ENCODE results near the gene MON1A.
A peak's percentile ranks its signal among the peaks of the same experiment; 100 is the strongest.
"Not testable (repeated sequence)": the region's sequence is repeated elsewhere in the genome, so short reads cannot be mapped to it uniquely, and the experiment has no call there.

Gene MON1A

DNA sequence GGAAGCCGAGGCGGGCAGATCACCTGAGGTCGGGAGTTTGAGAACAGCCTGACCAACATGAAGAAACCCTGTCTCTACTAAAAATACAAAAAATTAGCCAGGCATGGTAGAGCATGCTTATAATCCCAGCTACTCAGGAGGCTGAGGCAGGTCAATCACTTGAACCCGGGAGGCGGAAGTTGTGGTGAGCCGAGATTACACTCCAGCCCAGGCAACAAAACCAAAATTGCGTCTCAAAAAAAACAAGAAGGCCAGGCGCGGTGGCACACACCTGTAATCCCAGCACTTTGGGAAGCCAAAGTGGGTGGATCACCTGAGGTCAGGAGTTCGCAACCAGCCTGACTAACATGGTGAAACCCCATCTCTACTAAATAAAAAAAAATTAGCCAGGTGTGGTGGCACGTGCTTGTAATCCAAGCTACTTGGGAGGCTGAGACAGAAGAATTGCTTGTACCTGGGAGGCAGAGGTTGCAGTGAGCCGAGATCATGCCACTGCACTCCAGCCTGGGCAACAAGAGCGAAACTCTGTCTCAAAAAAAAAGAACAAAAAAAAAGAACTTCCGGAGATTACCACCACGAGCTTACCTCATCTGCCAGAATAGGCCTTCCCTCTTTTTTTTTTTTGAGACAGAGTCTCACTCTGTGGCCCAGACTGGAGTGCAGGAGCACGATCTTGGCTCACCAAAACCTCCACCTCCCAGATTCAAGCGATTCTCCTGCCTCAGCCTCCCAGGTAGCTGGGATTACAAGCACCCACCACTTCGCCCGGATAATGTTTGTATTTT lies 11.6 kb downstream of the MON1A start:
- not testable (repeated sequence) for DNase-seq (ENCODE audit: low read depth in 2 of 2)

DNA sequence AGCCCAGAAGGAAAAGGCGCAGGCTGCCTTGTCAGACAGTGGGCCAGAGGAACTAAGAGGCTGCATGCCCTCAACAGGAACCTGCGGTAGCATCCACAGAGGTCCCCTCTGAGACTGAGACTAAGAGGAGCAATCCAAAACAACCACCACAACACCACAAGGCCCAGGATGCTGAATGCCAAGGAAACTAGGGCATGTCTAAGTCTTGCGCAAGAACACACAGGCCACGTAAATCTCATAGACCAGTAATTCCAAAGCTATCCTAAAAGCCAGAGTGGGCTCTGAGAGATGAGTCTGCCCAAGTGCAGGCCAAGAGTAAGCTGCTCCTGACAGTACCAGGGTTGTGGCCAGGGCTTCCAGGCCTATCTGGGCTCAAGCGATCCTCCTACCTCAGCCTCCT lies 12.9 kb downstream of the MON1A start:
- no peak for DNase-seq (ENCODE audit: low read depth in 2 of 2)

DNA sequence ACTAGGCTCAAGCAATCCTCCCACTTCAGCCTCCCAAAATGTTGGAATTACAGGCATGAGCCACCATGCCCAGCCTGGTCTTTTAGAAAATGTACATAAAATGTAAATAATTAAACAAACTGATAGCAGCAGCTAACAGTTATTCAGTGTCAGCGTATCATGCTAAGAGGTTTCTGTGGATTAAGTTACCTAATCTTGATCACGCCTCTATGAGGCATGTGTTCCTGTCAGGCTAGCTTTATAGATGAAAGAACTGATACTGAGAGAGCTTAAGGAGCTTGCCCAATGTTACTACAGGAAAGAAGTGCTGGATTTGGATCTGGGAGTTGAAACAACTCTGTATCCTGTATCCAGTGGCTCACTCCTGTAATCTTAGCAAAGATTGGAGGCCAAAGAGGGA lies 14.7 kb downstream of the MON1A start:
- DNase-seq (ENCODE audit: low read depth in 2 of 2), result no peak

DNA sequence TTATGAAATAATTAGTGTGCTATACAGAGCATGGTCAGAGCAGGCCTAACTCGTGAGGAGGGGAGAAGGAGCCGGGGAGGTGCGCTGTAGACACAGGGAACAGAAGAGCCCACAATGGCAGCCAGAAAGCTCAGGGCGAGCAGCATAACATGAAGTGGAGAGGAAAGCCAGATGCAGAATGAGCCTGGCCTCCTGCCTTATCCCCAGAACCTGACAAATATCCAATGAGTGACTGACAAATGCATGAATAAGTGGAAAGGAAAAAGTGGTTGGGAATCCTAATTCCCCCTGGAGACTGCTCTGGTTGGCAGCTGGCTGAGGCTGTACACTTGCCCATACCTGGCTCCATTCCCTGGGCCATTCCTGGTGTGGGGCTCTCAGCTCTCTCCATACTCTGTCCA lies 16.7 kb downstream of the MON1A start:
- no peak for DNase-seq (ENCODE audit: low read depth in 2 of 2)

DNA sequence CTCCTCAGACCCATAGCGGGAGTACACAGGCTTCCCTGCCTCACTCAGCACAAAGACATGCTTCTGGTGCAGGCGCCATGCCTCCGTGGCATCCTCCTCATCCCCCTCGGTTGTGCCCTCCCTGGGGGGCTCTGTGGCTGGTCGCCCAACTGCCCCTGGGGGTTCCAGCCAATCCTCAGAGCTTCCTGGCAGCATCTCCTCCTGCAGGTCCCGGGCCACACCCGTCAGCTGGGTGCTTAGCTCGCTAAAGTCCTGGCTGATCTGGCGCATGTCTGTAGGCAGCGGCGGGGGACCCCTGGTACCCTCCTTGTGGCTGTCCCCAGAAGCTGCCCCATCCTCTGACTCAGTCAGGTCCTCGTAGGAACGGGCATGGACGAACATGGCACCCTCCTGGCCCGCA lies 18.0 kb downstream of the MON1A start:
- DNase-seq (ENCODE audit: low read depth in 2 of 2), result no peak

DNA sequence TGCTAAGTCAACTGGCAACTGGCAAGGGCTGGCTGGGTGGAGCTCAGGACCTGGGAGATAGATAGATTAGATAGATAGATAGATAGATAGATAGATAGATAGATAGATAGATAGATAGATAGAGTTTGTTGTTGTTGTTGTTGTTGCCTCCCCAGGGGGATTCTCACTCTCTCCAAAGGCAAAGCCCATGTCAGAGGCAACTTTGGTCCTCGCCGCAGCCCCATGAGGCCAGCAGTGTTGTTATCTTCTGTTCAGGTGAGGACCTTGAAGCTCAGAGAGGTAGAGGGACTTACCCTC lies 18.5 kb downstream of the MON1A start:
- DNase-seq (ENCODE audit: low read depth in 2 of 2), result no peak

DNA sequence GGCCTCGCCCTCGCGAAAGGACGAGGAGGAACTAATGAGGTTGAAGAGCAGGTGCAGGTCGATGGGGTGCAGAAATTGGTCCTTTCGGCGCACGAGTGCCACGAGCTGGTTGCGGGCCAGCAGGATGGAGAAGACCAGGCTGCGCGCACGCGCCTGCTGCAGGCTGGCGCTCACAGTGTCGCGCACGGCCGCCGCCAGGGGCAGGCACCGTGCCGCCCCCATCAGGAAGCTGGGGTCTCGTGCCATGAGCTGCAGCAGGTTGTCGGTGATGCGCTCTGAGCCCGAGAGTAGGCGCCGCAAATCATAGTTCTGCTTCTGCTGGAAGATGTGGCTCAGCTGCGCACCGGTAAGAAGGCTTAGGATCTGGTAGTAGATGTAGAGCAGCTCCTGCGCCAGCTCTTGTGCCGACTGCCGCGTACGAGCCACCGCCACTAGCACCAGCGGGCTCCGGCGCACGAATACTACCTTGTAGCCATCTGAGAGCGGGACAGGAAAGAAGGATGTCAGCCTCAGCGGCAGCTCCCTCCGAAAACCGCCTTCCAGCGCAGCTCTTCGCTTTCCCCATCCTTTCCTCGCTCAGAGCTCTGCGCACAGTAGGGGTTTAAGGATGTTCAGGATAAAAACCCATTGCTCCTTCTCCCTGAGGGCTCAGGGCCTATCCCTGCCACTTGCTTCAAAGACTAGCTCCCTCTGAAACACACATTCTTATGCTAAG lies 19.0 kb downstream of the MON1A start:
- no peak for DNase-seq (ENCODE audit: low read depth in 2 of 2)

DNA sequence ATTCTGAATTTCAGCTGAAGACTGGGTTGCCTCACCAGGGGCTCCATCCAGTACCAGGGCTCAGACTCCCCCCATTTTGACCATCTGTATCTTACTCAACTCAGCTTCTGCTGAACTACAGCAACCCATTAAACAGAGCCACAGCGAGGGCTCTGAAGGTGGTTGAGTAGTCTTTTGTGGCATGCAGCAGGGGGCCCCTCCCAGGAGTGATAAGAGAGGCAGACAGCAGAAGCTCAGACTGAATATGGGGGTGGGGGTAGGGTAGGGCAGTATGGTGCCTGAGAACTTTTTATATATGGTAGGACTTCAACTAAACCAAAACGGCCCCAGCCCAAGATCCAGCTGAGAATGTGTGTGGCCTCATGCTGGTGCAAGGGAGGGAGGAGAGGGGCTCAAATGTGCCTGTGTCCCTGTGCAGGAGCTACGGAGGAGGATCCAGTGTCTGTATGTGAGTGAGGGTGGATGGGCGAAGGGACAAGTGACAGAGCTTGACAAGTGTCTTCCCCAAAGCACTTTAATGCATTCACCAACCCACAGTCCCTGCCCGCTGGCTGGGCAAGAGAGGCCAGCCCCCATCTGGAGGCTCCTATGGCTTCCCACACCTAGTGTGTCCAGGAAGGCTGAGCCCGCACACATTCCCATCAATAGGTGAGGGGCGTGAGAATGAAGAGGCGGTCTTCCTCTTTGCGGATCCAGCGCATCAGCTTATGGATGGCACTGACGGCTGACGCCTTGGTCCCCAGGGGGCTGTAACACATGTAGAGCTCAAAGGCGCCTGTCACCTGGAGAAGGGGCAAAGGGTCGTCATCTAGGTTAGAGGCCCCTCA lies 21.0 kb downstream of the MON1A start:
- no peak for DNase-seq (ENCODE audit: low read depth in 2 of 2)

DNA sequence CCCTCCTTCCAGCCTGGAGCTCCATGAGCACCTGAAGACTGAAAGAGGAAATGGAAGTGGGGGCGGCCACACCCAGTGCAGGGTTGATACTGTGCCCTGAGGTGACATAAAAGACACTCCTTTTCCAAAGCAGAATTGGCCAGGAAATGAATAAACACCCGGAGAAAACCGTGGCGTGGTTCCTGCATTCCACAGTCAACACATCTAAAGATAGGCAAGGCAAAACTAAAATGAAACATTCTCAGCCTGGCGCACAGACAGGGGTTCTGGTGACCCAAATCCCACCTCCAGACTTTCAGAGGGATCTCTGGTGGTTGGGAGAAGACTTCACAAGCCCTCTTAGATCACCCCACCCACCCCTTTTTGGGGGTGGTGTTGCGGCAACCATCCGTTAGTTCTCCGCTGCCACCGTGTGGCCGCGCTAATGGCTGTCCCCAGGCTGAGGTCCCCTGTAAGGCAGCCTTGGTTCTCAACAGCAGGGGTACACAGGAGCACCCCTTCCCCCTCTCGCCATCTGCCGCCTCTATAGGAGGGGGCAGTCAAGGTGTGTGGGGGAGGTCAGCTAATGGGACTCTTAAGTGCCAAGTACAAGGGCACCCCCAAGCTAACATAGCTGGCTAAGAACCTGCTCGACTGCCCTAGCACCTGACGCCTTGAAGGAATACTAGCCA lies 23.4 kb downstream of the MON1A start:
- peak; percentile 7 to 8 for DNase-seq (ENCODE audit: low read depth in 2 of 2)

DNA sequence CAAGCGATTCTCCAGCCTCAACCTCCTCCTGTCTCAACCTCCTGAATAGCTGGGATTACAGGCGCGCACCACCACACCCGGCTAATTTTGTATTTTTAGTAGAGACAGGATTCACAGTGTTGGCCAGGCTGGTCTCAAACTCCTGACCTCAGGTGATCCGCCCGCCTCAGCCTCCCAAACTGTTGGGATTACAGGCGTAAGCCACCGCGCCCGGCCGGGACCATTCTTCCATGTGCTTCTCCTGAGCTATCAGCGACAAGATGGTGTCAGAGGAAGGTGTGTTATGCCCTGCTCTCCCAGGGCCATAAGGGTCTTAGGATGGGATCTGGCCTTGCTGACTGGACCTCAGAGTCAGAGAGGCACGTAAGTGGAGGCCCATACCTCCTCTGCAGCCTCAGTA lies 25.2 kb downstream of the MON1A start:
- not testable (repeated sequence) for DNase-seq (ENCODE audit: low read depth in 2 of 2)

DNA sequence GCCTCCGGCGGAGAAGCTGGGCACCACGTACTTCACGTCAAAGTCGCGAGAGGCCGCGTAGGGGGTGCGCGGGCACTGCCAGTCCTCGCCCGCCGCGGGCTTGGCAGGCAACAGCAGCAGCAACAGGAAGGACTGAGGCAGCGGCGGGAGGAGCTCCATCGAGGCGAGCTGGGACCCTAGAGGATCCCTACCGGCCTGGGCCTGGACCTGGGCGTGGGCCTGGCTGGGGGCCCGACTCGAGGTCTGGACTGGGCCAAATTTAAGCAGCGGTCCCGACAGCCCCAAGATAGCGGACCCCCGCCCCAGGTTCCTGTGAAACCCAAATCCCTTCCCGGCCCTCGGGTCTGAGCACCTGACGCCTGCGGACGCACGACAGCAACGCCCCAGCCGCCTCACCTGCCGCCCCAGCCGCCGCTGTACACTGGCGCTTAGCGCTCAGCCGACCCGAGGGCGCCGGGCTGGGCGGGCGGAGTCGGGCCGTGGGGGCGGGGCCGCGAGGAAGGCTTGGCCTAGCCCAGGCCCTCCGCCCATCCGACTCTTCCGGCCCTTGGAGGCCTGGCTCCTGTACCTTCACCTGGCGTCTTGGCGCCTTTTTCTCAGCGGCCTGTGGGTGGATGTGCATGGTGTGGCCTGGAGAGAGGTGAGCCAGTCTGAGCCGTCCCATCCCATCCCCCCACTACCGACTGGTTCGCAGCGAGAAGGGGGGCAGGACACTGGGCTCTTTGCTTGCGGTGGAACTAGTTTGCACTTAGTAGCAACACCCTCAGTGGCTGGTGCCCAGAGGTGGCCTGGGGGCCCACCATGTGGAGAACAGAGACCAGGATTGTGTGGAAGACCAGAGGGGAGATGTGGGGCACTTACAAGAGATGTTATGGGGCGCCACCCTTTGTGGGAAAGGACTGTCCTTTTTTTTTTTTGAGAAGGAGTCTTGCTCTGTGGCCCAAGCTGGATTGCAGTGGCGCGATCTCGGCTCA lies 25.9 kb downstream of the MON1A start, which contains the start of gene MST1R:
MST1R (minus strand) TSS at position 423 of the 974 bp plus-strand sequence; CDS start at position 159, 264 bp downstream.
- peak; percentile 42 to 44 for DNase-seq (ENCODE audit: low read depth in 2 of 2)

DNA sequence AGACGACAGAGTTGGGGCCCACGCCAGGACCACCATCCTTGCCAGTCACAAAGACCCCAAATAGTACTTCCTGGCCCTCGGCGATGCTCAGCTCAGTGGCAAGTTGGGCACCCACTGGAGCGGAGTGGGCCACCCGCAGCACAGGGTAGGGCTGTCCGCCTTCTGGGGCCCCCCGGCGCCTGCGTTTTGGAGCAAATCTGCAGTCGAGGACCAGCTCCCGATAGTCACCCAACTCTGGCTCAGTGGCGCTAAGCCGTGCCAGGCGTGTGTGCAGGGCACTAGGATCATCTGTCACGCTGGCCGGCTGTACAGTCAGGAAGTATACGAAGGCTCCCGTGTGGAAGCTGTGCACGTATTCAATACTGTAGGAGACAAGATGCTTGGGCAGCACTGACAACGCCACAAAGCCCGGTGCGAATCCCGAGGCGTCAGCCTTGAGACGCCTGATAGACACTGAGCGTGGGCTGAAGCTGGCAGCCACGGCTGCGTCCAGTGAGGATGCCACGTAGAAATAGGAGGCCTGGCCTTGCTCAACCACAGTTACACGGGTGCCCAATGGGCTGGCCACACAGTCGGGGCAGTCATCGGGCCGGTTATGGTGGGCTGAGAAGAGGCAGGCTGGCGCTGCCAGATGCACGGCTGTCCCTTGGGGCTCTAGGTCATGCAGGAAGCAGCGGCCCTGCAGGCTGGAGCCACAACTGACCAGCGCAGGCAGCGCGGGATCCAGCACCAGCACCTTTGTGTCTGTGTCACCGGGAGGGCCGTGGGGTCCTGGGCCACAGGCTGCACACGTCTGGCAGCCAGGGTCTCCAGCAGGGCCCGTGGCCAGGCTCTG lies 26.9 kb downstream of the MON1A start:
- DNase-seq (ENCODE audit: low read depth in 2 of 2), result no peak

DNA sequence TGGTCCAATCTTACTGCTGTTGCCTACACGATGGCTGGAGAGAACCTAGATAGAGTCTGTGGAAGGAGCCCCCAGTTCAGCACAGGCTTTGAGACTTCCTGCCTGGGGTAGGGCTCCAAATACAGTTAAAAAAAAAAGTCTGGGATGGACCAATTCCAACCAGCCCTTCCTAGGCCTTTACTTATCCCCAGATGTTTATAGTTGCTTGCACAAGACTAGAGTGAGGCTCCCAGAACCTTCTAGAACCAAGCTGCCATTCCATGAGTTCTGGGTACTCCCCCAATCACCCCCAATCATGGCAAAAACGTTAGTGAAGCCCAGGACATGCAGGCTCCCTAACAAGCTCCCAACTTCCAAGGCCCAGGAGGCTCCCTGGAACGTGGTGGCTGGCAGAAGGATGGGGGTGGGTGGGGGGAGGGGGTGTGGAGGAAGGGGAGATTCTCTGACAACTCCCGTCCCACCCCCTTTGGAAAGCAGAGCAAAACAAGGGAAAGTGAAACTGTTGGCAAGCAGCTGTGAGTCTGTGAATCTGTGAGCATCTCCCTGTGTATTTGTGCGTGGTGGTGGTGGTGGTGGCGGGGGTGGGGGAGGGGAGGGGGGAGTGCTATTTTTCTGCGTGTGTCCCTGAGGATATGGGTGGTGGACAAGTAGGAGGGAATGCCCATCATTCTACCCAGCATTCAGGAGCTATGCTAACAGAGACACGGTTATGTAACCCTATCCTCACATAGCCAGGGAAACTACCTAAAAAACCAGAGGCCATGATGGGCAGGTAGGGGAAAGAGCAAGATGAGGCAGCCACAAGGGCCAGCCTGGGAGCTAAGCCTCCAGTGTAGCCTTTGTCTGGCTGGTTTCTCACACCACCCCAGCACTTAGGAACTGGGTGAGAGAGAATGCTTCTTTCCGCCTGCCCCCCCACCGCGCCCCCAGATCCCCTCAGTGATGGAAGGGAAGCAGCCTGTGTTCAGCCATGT lies 28.0 kb downstream of the MON1A start:
- DNase-seq (ENCODE audit: low read depth in 2 of 2), result no peak

DNA sequence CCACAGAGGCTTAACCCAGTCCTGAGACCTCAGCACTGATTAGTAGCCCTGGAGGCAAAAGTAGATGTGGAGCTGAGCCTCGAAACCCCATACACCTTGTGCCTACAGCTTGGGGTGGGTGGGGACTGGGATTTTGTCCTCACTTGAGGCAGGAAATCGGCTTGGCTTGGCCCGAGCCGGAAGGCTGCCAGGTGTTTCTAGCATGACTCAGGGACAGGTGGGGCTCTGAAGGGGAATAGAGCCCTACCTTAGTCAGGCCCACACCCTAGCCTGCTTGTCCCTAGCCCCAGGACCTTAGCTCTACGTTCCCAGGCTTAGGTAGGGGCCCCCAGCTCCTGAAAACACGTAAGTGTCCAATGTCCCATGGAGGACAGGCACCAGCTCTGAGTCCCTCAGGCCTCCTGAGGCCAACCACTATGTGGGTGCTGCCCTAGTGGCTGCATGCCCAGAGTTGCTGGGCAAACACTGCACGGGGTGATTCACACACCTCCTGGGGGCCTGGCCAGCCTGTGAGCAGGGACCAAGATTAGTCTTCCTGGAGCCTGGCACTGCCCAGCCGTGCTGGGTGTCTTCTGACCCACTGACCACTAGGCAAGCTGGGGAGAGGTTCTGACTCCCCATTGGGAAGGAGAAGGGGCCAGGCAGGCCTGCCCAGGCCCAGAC lies 29.0 kb downstream of the MON1A start:
- no peak for DNase-seq (ENCODE audit: low read depth in 2 of 2)

DNA sequence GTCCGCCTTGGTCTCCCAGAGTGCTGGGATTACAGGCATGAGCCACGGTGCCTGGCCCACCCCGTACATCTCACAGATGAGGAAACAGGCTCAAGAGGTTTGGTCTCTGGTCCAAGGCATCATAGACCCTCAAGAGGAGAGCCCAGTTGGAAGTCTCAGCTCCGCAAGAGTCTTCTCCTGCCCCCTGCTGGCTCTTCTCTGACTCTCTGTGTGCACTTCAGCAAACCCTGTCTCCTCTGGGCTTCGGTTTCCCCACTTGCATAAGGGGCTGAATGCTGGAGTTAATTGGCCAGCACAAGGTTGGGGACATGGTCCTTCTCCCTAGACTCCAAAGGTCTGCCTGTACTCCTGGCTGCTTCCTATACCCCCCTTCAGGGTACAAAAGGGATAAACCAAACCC lies 29.8 kb downstream of the MON1A start:
- DNase-seq (ENCODE audit: low read depth in 2 of 2), result no peak

DNA sequence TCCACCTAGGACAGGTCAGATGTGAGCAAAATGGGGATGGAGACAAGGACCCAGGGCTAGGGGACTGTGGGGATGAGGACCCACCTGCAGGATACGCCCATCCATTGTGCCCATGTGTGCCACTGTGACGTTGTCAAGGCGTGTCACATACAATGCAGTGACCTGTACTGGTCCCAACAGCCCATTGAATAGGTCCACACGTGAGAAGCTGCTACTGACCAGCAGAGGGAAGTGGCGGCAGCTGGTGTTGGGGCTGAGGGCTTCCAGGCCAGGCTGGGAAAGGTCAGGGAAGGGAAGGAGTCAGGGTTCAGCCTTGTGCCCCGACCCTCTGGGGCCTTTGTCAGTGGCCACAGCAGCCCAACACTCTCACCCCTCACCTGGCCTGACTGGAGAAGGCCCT lies 30.6 kb downstream of the MON1A start:
- DNase-seq (ENCODE audit: low read depth in 2 of 2), result no peak

DNA sequence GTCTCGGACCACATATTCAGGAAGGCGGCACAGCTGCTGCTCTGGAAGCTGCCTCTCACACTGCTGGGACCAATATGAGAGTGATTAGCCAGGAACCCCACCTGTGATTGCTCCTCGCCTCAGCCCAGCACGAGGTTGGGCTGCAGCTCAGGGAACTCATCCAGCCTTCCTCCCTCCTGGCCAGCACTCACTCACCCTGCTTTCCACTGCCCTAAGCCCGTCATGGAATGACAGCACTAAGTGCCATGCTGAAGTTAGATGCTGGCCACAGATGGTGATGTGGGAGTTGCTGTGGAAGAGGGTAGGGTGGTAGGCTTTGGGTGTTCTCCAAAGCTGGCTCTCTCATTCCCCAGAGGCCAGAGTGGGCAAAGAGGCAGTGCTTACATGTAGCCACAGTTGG lies 33.3 kb downstream of the MON1A start:
- DNase-seq (ENCODE audit: low read depth in 2 of 2), result no peak

DNA sequence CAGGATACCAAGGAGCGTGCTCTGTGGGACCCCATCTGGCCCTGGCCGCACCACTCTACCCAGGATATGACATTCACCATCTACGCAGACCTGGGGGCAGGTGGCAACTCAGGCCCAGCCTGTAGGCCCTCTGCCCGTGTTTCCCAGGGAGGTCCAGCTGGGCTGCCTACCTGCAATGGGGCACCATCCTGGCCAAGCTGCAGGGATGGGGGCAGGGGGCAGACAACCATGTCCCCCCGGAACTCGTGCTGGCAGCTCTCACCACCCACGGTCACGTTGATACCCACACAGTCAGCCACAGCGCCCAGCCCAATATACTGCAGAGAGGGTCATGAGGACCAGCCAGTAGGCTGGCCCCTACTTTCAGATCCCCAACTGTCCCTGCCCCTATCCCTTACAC lies 33.8 kb downstream of the MON1A start:
- no peak for DNase-seq (ENCODE audit: low read depth in 2 of 2)

Measured in activated CD8-positive, alpha-beta memory T cell treated with anti-CD3 and anti-CD28 coated beads for 4 hours (primary cell).